ENCODE results near the gene NPAT. TPM values are rescaled to one million over a fixed set of nuclear protein-coding genes. Genes with fewer than 3 reads are reported as not detected.

Gene NPAT
- total and polyA plus RNA-seq, 9 of the 15 experiments (the other 6 are each of a cell fraction or from before 2014, with no cell fraction given): 8.8 to 30.0 (median 22.1) TPM

- TF ChIP-seq TBL1XR1 (IDR thresholded peaks at IDR 0.05; ENCODE audit: low read length in 2 of 2) (no peak), RNF219 (CRISPR knock-in tag; IDR thresholded peaks at IDR 0.05) (no peak), ADNP (tag; IDR thresholded peaks at IDR 0.05) (no peak), CEBPZ (IDR thresholded peaks at IDR 0.05; ENCODE audit: borderline replicate concordance, low read depth, low read length) (no peak), HBP1 (CRISPR knock-in tag; IDR thresholded peaks at IDR 0.05) (no peak), ZFP36 (IDR thresholded peaks at IDR 0.05; ENCODE audit: low read depth, low read length, partially characterized antibody) (no peak), DLX4 (CRISPR knock-in tag; IDR thresholded peaks at IDR 0.05) (no peak), JUN (IDR thresholded peaks at IDR 0.05; ENCODE audit: borderline replicate concordance, low read depth, low read length) (peak; percentile 22; the same call in 1 of the 2 replicates), JUN (CRISPR knock-in tag; IDR thresholded peaks at IDR 0.05; ENCODE audit: borderline replicate concordance) (no peak), SMAD1 (IDR thresholded peaks at IDR 0.05; ENCODE audit: low read depth, low read length, partially characterized antibody) (peak; percentile 74), OTX1 (CRISPR knock-in tag; IDR thresholded peaks at IDR 0.05) (no peak), MXD1 (CRISPR knock-in tag; IDR thresholded peaks at IDR 0.05; ENCODE audit: borderline replicate concordance, poor library complexity, severe bottlenecking) (peak; percentile 16), ELK1 (CRISPR knock-in tag; IDR thresholded peaks at IDR 0.05) (no peak), ZNF324 (CRISPR knock-in tag; IDR thresholded peaks at IDR 0.05) (no peak), FOS (IDR thresholded peaks at IDR 0.05; ENCODE audit: extremely low read depth, insufficient read length) (no peak), BRD4 (IDR thresholded peaks at IDR 0.05) (no peak)
Observed at GRCh38 chr11:108222574-108223347, at the start of gene NPAT, which contains the start of gene ATM (continued).

All from K562 (cell line).